B cell (primary cell): ENCODE data around the gene SMC1B. TPM values are rescaled to one million over a fixed set of nuclear protein-coding genes. Genes with fewer than 3 reads are reported as not detected.

Experiments used
- ATAC-seq: fragments of 200-7000 bp; cut with Tn5 transposase; one replicate; pipeline ENCODE4 v1.10.0; 2021; ENCODE audit warnings: low read depth, mild to moderate bottlenecking, moderate number of reproducible peaks, moderate library complexity
- CTCF ChIA-PET: fragments of 350-600 bp; sonication (Branson Sonifier 250); formaldehyde crosslinking; loops from one replicate; lab custom pipeline; 2021; ENCODE audit warnings: antibody characterized with exemption, inconsistent platforms; lab: Charles Lee
- POLR2A ChIA-PET: fragments of 350-600 bp; sonication (Branson Sonifier 250); formaldehyde crosslinking; loops from one replicate; lab custom pipeline; 2021; ENCODE audit warnings: antibody characterized with exemption; lab: Charles Lee
- DNase-seq: peaks from one replicate; pipeline ENCODE4 v3.0.0; 2013
- H2AFZ ChIP-seq: 2 replicates; pipeline ENCODE4 v1.6.1; 2012; ENCODE audit warnings: mild to moderate bottlenecking, low read depth, low read length; ENCODE audit not compliant: insufficient read depth, poor library complexity, severe bottlenecking
- H3K27ac ChIP-seq, 2 donors: 1 replicate in 1 of 2; 2 replicates in 1 of 2; pipeline ENCODE4 v1.5.1; 2012 to 2013; ENCODE audit warnings: low read length in 2 of 2, mild to moderate bottlenecking in 2 of 2, moderate library complexity in 1 of 2
- H3K27me3 ChIP-seq, 4 experiments: fragments of 200-600 bp in 1 of 4; sonication (generic) in 1 of 4; replicated peaks in 1 of 4; 1 replicate in 2 of 4; 2 replicates in 2 of 4; pipeline versions ENCODE4 v1.6.1 to v1.7.0; 2013 to 2016; ENCODE audit warnings: low read length in 3 of 4, mild to moderate bottlenecking in 2 of 4, mixed read lengths in 1 of 4, moderate library complexity in 1 of 4; ENCODE audit not compliant: insufficient read depth in 4 of 4, control insufficient read depth in 3 of 4; ENCODE audit errors: control extremely low read depth in 1 of 4
- H3K36me3 ChIP-seq, 2 experiments: replicated peaks in 1 of 2; 1 replicate in 1 of 2; 2 replicates in 1 of 2; pipeline versions ENCODE4 v1.6.1 to v1.7.1; 2013; ENCODE audit warnings: low read length in 1 of 2; ENCODE audit not compliant: insufficient read depth in 2 of 2, control insufficient read depth in 1 of 2; ENCODE audit errors: control extremely low read depth in 1 of 2, extremely low read depth in 1 of 2
- H3K4me1 ChIP-seq, 2 donors: fragments of 200-600 bp in 1 of 2; sonication (generic) in 1 of 2; 1 replicate in 1 of 2; 2 replicates in 1 of 2; pipeline versions ENCODE4 v1.5.1 to v1.6.1; 2013 to 2017; ENCODE audit warnings: low read length in 2 of 2; ENCODE audit not compliant: control insufficient read depth in 2 of 2, insufficient read depth in 2 of 2
- H3K4me2 ChIP-seq: replicated peaks from 2 replicates; pipeline ENCODE3; 2012; ENCODE audit warnings: mild to moderate bottlenecking, low read depth, low read length; ENCODE audit not compliant: poor library complexity, severe bottlenecking
- H3K4me3 ChIP-seq, 5 experiments: fragments of 200-600 bp in 1 of 5; sonication (generic) in 1 of 5; 1 replicate in 3 of 5; 2 replicates in 2 of 5; pipeline versions ENCODE4 v1.5.1 to v1.7.0; 2011 to 2016; ENCODE audit warnings: low read length in 4 of 5, mild to moderate bottlenecking in 4 of 5, low read depth in 2 of 5, control low read depth in 1 of 5, moderate library complexity in 1 of 5; ENCODE audit not compliant: insufficient read depth in 1 of 5; ENCODE audit errors: control extremely low read depth in 1 of 5, extremely low read depth in 1 of 5
- H3K79me2 ChIP-seq: fragments of 200-600 bp; sonication (generic); one replicate; pipeline ENCODE4 v1.6.0; 2016; ENCODE audit warnings: low read length; ENCODE audit not compliant: control insufficient read depth, insufficient read depth
- H3K9ac ChIP-seq: fragments of 200-600 bp; sonication (generic); 2 replicates; pipeline ENCODE4 v1.6.1; 2017; ENCODE audit warnings: mild to moderate bottlenecking, low read length, moderate library complexity
- H3K9me3 ChIP-seq, 3 donors: one replicate each; pipeline versions ENCODE4 v1.6.1 to v1.7.1; 2013; ENCODE audit warnings: low read length in 2 of 3; ENCODE audit not compliant: control insufficient read depth in 2 of 3, insufficient read depth in 1 of 3; ENCODE audit errors: control extremely low read depth in 1 of 3
- H4K20me1 ChIP-seq: 2 replicates; pipeline ENCODE4 v1.6.0; 2012; ENCODE audit warnings: mild to moderate bottlenecking, low read length; ENCODE audit not compliant: insufficient read depth, control insufficient read depth, poor library complexity, severe bottlenecking
- H3K27ac Mint-ChIP-seq: one replicate; pipeline ENCODE4 v1.8.0; 2021; ENCODE audit warnings: mixed read lengths
- H3K27me3 Mint-ChIP-seq: one replicate; pipeline ENCODE4 v1.8.0; 2021; ENCODE audit warnings: mixed read lengths
- H3K4me1 Mint-ChIP-seq: one replicate; pipeline ENCODE4 v1.8.0; 2021; ENCODE audit warnings: mixed read lengths
- H3K4me3 Mint-ChIP-seq: one replicate; pipeline ENCODE4 v1.8.0; 2021; ENCODE audit warnings: mixed read lengths
- H3K9me3 Mint-ChIP-seq: one replicate; pipeline ENCODE4 v1.8.0; 2022; ENCODE audit warnings: mixed read lengths; ENCODE audit not compliant: insufficient read depth
- EZH2 ChIP-seq: IDR thresholded peaks from 2 replicates; pipeline ENCODE4 v1.6.1; 2012; ENCODE audit warnings: borderline replicate concordance, low read depth, mild to moderate bottlenecking, moderate library complexity, low read length; ENCODE audit not compliant: insufficient read depth, poor library complexity, severe bottlenecking
- WGBS: methylation state at CpG from one replicate; pipeline ENCODE4 v1.1.5; 2013; ENCODE audit warnings: missing lambda C conversion rate; ENCODE audit not compliant: insufficient coverage; 5-methylcytosine and 5-hydroxymethylcytosine counted together
- intact Hi-C: fragments of 100-400 bp; cut with micrococcal nuclease; formaldehyde crosslinking; loops from one replicate; pipeline ENCODE4 v1.10.0; 2022
- polyA plus RNA-seq: library from polyadenylated mRNA; depleted of rRNA; stranded (reverse); fragments of >200 nt; gene quantifications from 2 replicates; pipeline ENCODE4 v1.2.3, GENCODE V29; 2012
- total RNA-seq, 2 donors: library from RNA; stranded (reverse); fragments of 120-200 nt in 1 of 2; gene quantifications; 1 replicate in 1 of 2; 2 replicates in 1 of 2; pipeline versions ENCODE4 v1.2.3 to v1.2.4, GENCODE V29; 2013 to 2022
- TF ChIP-seq, protein P1 (sequence below): fragments of 200-600 bp; IDR thresholded peaks from one replicate; pipeline ENCODE4 v1.8.0; 2022; ENCODE audit warnings: antibody characterized with exemption, mild to moderate bottlenecking

The SMC1B gene
- total and polyA plus RNA-seq, 2 donors (not counting 1 experiment from before 2014, with no cell fraction given): 0.07 TPM; not detected in 1

DNA sequence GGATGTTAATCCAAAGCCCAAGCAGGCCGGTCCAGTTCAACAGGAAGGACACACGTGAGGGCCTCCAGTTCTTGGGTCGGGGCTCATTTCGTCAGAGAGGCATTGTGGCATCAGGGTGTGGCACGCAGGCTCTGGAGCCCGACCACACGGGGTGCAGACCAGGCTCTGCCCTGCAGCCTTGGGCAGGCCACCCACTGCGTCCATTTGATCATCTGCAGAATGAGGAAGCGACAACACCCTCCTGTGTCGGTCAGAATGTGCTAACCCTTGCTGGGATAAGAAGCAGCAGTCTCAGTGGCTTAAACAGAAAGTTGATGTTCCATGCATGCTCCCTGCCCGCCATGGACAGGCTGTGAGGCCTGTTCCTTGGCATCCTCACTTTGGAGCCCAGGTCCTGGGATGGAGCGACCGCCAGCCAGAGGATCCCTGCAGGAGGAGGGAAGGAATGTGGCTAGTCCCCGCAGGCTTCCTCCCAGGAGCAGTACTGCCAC, 10.9 kb upstream of the SMC1B start:
- no peaks in the 10 kb centered on the region for H3K79me2 ChIP-seq
- ATAC-seq (no peak), DNase-seq (no peak)
- TF ChIP-seq, protein P1, sequence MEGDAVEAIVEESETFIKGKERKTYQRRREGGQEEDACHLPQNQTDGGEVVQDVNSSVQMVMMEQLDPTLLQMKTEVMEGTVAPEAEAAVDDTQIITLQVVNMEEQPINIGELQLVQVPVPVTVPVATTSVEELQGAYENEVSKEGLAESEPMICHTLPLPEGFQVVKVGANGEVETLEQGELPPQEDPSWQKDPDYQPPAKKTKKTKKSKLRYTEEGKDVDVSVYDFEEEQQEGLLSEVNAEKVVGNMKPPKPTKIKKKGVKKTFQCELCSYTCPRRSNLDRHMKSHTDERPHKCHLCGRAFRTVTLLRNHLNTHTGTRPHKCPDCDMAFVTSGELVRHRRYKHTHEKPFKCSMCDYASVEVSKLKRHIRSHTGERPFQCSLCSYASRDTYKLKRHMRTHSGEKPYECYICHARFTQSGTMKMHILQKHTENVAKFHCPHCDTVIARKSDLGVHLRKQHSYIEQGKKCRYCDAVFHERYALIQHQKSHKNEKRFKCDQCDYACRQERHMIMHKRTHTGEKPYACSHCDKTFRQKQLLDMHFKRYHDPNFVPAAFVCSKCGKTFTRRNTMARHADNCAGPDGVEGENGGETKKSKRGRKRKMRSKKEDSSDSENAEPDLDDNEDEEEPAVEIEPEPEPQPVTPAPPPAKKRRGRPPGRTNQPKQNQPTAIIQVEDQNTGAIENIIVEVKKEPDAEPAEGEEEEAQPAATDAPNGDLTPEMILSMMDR: no peak
- TF ChIP-seq EZH2: no peak
- no peak overlapping the region for H3K4me3 ChIP-seq
- no peak overlapping the region for H3K27ac ChIP-seq
- WGBS: 95% methylated on average over 13 of the region's 14 CpGs
- ChIA-PET CTCF (no interaction called here), POLR2A (no interaction called here)
- H3K4me1 Mint-ChIP-seq: peaks cover 15% of the 10 kb centered on the region
- no peaks in the 10 kb centered on the region for H4K20me1 ChIP-seq
- peaks cover 7 to 15% of the 10 kb centered on the region in 2 donors for H3K4me1 ChIP-seq
- H3K27ac Mint-ChIP-seq: no peak overlapping the region
- H3K27me3 ChIP-seq: peaks cover 0 to 6% (median 0%) of the 10 kb centered on the region in 4 experiments
- no peak overlapping the region for H3K9ac ChIP-seq
- no peaks in the 10 kb centered on the region for H3K27me3 Mint-ChIP-seq
- peaks cover 0 to 12% (median 6%) of the 10 kb centered on the region in 3 donors for H3K9me3 ChIP-seq
- no peak overlapping the region for H3K4me3 Mint-ChIP-seq
- peaks cover 7% of the 10 kb centered on the region for H3K9me3 Mint-ChIP-seq
- H3K36me3 ChIP-seq: no peaks in the 10 kb centered on the region
- H2AFZ ChIP-seq: no peak overlapping the region
- intact Hi-C loops: no loop called here
- H3K4me2 ChIP-seq: no peak overlapping the region

DNA sequence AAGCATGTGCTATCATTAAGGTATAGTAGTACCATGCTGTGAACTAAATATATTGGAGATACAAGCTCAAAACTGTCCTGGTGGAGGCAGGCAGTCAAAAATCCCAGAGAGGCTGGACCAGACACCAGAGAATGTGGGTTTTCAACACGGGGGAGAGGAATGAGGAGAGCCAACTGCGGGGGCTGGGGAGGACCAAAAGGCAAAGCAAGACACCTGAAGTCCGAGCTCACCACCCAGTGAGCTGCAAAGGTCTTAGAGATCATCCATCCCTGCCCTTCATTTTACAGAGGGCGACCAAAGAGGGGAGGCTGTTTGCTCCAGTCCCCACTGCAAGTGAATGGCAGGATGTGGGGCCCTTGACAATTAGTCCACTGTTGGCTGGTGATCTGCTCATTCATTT, 10.1 kb upstream of the SMC1B start:
- H3K27me3 Mint-ChIP-seq: no peaks in the 10 kb centered on the region
- ChIA-PET CTCF (interaction anchor here (1.2 to 1.5 kb wide), 2 partner anchors 9 to 10 kb away, joined by 5 read pairs; no protein-coding TSS in a partner anchor), POLR2A (no interaction called here)
- DNase-seq (no peak), ATAC-seq (no peak)
- H3K27ac Mint-ChIP-seq: no peak overlapping the region
- H3K4me1 Mint-ChIP-seq: peaks cover 8% of the 10 kb centered on the region
- WGBS: 89% methylated on average over 4 of the region's 4 CpGs
- Histone ChIP-seq H3K27ac (no peak overlapping the region), H2AFZ (no peak overlapping the region), H3K79me2 (no peaks in the 10 kb centered on the region), H3K9me3 (peaks cover 0 to 12% (median 6%) of the 10 kb centered on the region in 3 donors), H4K20me1 (no peaks in the 10 kb centered on the region), H3K4me3 (no peak overlapping the region), H3K4me1 (peaks cover 3 to 7% of the 10 kb centered on the region in 2 donors), H3K27me3 (peaks cover 0 to 6% (median 0%) of the 10 kb centered on the region in 4 experiments), H3K9ac (no peak overlapping the region), H3K4me2 (no peak overlapping the region), H3K36me3 (no peaks in the 10 kb centered on the region)
- no peak for TF ChIP-seq EZH2
- TF ChIP-seq, protein P1: no peak
- intact Hi-C loops: no loop called here
- H3K4me3 Mint-ChIP-seq: no peak overlapping the region
- peaks cover 7% of the 10 kb centered on the region for H3K9me3 Mint-ChIP-seq
